Measurements from ENCODE around the gene USP34. TPM values are rescaled to one million over a fixed set of nuclear protein-coding genes. Genes with fewer than 3 reads are reported as not detected.
A peak's percentile ranks its signal among the peaks of the same experiment; 100 is the strongest.

The USP34 gene
- total and polyA plus RNA-seq, 9 of the 15 experiments (the other 6 are each of a cell fraction or from before 2014, with no cell fraction given): 19.8 to 108 (median 67.8) TPM

GRCh38 chr2:61470965-61471904, at the start of gene USP34 (continued):
- TF ChIP-seq E2F5 (CRISPR knock-in tag; IDR thresholded peaks at IDR 0.05) (no peak), ATF7 (IDR thresholded peaks at IDR 0.05) (peak; percentile 82), PHB (CRISPR knock-in tag; IDR thresholded peaks at IDR 0.05) (no peak), ID3 (CRISPR knock-in tag; IDR thresholded peaks at IDR 0.05) (no peak), ID3 (tag; IDR thresholded peaks at IDR 0.05) (no peak), EP400 (IDR thresholded peaks at IDR 0.05) (peak; percentile 89), BACH1 (tag; IDR thresholded peaks at IDR 0.05) (no peak), PKNOX1 (IDR thresholded peaks at IDR 0.05) (no peak; the same call in 1 of the 2 replicates), HNRNPL (IDR thresholded peaks at IDR 0.05; ENCODE audit: low read depth, low read length) (no peak), CHD1 (IDR thresholded peaks at IDR 0.05; ENCODE audit: low read length) (no peak), ESRRB (CRISPR knock-in tag; IDR thresholded peaks at IDR 0.05; ENCODE audit: borderline replicate concordance) (no peak), ZFP1 (CRISPR knock-in tag; IDR thresholded peaks at IDR 0.05) (no peak), DEAF1 (CRISPR knock-in tag; IDR thresholded peaks at IDR 0.05) (peak; percentile 81), CHAMP1 (IDR thresholded peaks at IDR 0.05) (no peak), SIX5 (IDR thresholded peaks at IDR 0.05; ENCODE audit: borderline replicate concordance in 1 of 2, insufficient read depth in 1 of 2, low read depth in 1 of 2, low read length in 2 of 2) (no peak), ZBTB26 (CRISPR knock-in tag; IDR thresholded peaks at IDR 0.05) (no peak), ZBTB2 (IDR thresholded peaks at IDR 0.05) (no peak), ZNF197 (CRISPR knock-in tag; IDR thresholded peaks at IDR 0.05; ENCODE audit: low read depth) (no peak)

All from K562 (cell line).